ENCODE results near the gene TCF4.

Gene TCF4

DNA sequence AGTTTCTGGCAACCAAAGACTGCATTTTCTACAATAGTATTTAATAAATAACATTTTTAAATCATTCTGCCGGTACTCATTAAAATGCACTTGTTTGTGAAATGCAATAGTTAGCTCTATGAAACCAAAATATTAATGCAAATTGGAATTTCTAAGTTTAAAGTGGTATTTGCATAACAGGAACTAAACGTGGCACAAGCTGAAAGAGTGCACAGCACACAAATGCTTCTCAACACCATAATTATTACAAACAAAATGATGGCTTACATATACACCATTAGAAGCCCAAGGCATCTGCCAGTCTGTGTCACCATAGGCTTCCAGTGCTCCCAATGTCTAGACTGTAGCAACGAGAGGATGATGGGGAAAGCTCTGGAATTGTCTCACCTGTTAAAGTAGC, 280.5 kb downstream of the TCF4 start:
- DNase-seq (ENCODE audit: low read depth) = no peak
- no peak overlapping the region for H3K4me3 ChIP-seq (ENCODE audit: low read length)
- TF ChIP-seq, protein P1, sequence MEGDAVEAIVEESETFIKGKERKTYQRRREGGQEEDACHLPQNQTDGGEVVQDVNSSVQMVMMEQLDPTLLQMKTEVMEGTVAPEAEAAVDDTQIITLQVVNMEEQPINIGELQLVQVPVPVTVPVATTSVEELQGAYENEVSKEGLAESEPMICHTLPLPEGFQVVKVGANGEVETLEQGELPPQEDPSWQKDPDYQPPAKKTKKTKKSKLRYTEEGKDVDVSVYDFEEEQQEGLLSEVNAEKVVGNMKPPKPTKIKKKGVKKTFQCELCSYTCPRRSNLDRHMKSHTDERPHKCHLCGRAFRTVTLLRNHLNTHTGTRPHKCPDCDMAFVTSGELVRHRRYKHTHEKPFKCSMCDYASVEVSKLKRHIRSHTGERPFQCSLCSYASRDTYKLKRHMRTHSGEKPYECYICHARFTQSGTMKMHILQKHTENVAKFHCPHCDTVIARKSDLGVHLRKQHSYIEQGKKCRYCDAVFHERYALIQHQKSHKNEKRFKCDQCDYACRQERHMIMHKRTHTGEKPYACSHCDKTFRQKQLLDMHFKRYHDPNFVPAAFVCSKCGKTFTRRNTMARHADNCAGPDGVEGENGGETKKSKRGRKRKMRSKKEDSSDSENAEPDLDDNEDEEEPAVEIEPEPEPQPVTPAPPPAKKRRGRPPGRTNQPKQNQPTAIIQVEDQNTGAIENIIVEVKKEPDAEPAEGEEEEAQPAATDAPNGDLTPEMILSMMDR (conservative IDR thresholded peaks at IDR 0.05; ENCODE audit: low read length) = no peak

DNA sequence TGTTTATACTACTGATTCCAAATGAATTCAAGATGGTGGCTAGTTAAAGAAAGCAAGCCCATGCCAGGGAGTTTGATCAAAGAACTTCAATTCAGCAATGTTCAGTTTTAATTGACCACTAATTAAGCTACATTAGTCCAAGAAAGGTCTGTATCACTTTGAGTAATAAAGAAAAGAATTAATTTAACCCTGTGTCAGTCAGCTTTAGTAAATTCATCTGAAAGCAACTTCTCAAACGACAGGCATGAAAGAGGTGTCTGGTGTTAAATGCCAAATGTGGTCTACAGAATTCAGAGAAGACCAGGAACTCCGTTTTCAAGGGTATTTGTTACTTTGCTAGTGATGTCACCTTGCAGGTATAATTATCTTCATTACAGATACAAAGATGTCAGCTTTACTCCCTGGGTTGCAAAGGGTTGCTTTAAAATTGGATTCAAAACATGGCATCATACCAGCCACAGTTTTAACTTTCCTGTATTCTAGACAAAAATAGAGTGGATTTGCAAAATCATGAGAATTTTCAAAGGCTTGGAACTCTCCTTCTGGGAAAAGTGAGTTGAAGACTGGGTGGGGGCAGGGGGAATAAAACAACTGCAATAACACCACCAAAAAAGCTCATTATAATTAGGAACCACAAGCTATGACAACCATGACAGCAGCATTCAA, 281.5 kb downstream of the TCF4 start:
- TF ChIP-seq, protein P1 (conservative IDR thresholded peaks at IDR 0.05; ENCODE audit: low read length) = no peak
- DNase-seq (ENCODE audit: low read depth) = no peak
- no peak overlapping the region for H3K4me3 ChIP-seq (ENCODE audit: low read length)

DNA sequence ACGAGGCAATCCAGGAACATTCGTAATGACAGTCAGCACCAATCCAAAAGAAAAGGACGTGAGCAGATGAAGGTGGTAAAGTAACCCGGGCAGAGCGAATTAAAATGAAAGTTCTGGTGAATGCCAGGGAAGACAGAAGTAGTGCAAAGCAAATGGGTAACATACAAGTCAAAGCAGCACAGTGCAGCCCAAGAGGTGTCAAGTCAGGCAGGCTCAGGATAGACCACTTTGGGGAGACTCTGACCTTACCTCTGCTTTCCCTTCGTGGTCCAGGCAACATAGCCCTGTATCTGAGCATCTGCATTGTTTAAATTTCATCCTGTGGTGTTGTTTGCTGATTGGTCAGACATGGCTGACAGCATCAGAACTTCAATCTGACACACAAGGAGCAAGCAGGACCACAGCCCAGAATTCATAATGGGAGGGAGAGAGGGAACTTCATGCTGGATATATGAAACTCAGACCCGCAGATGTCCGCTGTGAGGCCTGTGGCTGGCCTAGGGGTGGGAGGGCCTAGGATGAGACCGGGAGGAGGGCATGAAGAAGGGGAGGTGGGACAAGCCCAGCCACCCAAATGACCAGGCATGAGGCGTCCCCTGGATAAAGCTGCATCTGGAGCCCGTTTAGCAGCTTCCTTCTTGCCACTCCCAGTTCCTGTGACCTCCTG, 285.7 kb downstream of the TCF4 start:
- TF ChIP-seq, protein P1 (conservative IDR thresholded peaks at IDR 0.05; ENCODE audit: low read length) = no peak
- peak overlapping the region; percentile 51 for H3K4me3 ChIP-seq (ENCODE audit: low read length)
- DNase-seq (ENCODE audit: low read depth) = peak; percentile 37

DNA sequence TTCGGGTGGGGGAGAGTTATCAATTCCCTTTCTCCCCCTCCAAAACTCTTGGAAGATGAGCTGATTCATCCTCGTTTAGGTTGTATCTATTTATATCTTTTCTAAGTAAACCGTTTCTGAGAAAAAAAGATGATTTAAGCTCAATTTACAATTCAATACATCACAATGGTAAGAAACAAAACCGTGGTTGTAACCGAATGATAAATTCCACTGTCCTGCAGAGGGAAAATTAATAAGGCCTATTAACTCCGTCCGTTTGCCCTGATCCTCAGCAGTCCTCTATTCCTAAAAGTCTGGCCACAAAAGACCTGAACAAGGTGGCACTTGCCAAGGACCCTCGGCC, 286.2 kb downstream of the TCF4 start:
- no peak for DNase-seq (ENCODE audit: low read depth)
- peak overlapping the region; percentile 51 for H3K4me3 ChIP-seq (ENCODE audit: low read length)
- TF ChIP-seq, protein P1 (conservative IDR thresholded peaks at IDR 0.05; ENCODE audit: low read length) = no peak

DNA sequence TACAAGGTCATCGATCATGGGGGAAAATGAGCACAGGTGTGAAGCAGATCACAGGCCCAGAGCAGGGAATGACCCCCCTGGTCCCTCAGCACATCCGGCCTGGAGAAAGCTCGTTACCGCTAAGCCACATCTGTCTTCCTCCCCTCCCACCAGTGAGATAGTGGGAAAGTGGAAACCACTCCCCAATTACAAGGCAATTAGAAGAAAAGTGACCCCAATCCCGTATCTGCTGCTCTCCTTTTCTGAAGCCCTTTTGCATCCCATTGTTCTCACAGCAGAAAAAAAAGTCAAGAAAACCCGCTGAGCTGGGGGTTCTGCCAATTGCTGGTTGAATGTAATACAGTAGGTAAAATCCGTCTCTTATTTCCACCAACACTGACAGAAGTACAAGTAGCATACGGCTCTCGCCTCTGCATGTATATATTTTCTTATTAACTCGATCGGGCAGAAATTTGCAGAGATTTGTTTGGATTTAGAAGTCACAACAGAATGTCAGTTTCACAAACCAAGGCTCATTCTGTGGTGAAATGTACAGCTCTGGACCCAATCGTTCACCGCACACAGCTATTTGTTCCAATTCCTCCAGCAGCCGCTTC, 287.0 kb downstream of the TCF4 start:
- peak overlapping the region; percentile 51 for H3K4me3 ChIP-seq (ENCODE audit: low read length)
- TF ChIP-seq, protein P1 (conservative IDR thresholded peaks at IDR 0.05; ENCODE audit: low read length) = no peak
- peak; percentile 56 for DNase-seq (ENCODE audit: low read depth)

DNA sequence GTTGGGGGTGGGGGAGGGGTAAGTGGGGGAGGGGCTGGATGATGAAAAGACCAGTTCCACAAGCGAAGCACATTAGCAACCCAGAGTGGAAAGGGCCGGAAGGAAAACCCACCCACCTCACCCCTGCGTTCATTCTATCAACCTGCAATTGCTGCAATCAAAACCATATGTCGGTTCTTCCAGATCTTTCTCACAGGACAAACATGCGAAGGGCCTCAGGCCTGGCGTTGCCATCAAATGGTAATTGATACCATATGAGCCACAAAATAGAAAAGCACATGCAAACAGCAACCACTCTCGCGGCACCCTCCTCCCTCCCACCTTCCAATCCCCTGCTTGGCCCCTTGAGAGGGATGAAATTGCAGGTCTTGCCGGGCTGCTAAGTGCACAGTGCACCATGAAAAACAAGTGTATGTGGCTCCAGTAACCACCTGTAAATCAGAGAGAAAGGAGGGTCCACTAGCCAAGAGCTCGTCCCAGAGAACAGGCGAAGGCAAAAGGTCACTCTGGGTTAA, 287.5 kb downstream of the TCF4 start:
- peak overlapping the region; percentile 51 for H3K4me3 ChIP-seq (ENCODE audit: low read length)
- peak; percentile 94 for DNase-seq (ENCODE audit: low read depth)
- TF ChIP-seq, protein P1 (conservative IDR thresholded peaks at IDR 0.05; ENCODE audit: low read length) = no peak

Data from AG10803 (cell line).